Activated CD8-positive, alpha-beta memory T cell treated with anti-CD3 and anti-CD28 coated beads for 4 hours (primary cell): ENCODE data around the gene SH2D7.
"Not testable (repeated sequence)": the region's sequence is repeated elsewhere in the genome, so short reads cannot be mapped to it uniquely, and the experiment has no call there.

Experiments used
- DNase-seq, 2 donors: peaks; one replicate each; pipeline ENCODE4 v3.0.0-alpha.2; 2020; ENCODE audit warnings: low read depth in 2 of 2

Gene SH2D7

DNA sequence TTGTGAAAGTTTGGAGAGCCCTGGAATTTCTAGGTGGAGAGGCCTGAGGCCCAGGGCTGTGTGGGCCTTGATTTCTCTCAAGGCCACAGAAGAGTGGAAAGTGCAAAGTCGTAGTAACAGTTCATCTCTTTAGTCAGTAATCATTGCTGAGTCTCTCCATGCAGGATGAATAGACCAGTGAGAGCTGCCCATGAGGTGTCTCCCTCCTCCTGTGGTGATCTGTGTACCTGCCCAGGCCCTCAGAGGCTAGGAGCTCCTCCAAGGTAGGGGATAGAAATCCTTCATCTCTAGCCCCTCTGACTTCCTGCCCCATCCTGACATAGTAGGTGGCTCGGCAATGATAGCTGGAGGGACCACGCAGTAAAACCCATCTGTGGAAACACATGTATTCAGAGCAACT, 50.0 kb downstream of the SH2D7 start:
- DNase-seq = no peak

DNA sequence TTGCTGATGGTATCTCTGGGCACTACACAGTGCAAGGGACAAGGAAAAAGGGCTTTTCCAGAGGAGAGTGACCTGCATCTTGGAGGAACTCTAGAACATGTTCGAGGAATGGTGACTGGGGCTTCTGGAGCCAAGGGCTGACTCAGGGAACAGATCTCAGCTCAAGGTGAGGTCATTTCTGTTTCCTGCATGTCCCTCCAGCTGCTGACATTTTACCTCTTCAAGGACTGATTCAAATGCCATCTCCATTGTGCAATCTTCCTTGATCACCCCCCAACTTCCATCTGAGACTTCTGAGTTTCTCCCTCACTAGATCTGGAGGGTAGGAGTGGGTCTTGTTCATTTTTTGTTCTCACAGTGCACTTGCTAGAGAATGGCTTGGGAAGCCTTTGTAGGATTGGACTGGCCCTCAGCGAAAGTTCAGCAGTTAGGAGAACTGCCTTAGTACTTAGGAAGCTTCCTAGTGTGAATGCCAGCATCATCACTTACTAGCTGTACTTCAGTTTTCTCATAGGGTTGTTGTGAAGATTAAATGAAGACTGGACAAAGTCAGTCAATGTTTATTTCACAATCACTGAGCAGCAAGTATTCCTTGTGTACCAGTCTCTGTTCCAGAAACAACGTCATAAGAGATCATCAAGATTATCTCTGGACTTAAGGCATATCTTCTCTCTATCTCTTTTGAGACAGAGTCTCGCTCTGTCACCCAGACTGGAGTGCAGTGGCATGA, 54.2 kb downstream of the SH2D7 start:
- no peak for DNase-seq

DNA sequence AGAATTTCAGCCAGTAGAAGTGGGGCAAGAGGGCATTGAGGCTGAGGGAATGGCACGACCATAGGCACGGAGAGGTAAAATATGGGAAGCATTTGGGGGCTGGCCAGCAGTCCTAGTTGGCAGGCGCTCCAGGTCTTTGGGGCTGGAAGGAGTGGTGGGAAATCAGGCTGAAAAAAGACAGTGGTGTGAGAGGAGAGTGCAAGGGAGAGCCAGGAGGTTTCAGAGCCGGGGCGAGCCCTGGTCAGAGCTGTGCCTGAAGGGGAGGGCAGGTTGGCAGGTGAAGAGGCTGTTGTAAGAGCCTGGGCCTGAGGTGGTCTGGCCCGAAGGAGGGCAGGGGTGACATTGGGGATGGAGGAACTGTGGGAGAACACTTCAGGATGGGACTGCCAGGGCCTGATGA, 55.2 kb downstream of the SH2D7 start:
- no peak for DNase-seq

- DNase-seq = no peak
Observed at GRCh38 chr15:78148392-78149067, 56.2 kb downstream of the SH2D7 start.

DNA sequence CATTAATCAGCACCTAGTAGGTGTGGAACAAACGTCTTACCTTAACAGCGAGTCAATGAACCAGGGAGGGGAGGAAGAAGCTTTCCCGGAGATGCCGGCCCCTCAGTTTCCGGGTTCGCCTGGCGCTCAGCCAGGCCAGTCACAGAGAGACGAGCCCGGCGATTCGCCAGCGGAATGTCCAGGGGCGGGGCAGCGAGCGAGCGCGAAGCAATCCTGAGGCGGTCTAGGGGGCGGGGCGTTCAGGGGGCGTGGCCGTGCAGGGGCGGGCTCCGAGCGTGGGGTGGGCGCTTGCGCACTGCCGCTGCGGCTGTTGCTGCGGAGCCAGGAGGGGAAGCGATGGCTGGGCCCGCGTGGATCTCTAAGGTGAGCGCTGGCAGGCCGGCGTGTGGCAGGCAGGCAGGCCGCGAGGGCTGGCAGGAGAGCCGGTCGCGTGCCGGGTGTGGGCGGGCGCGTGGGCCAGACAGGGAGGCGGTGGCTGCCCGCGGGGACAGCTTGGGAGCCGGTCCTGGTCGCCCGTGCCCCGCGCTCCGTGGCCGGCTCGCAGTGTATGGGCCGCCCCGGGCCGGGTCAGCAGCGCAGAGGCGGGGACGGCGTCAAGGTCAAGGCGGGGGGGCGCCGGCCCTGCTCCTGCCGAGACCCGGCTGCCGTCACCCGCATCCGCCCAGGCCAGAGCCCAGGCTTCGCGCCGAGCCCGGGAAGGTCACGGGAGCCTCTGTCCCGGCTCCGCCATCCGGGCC, 56.9 kb downstream of the SH2D7 start, which contains the start of gene IDH3A:
Gene IDH3A (plus strand): TSS at position 295 of the 737 bp plus-strand sequence. CDS start 42 bp downstream, at position 337.
- peak; percentile 99 to 100 for DNase-seq

- no peak for DNase-seq
Observed at GRCh38 chr15:78149805-78150751, 57.7 kb downstream of the SH2D7 start.

DNA sequence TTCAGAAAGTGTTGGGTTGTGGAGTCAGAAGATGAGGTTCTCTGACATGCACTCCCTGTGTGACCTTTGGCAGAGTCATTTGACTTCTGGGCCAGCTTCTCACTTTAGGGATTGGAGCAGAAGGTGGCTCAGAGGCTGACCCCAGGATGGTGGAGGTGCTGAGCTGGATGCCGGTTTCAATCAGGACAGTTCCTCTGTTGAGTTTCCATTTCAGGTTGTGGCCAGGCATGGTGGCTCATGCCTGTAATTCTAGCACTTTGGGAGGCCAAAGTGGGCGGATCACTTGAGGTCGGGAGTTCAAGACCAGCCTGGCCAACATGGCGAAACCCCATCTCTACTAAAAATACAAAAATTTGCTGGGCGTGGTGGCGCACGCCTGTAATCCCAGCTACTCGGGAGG, 58.7 kb downstream of the SH2D7 start:
- DNase-seq = not testable (repeated sequence)
